GM10266 (cell line): ENCODE measurements around the gene TRIM27.
"Not testable (repeated sequence)": the region's sequence is repeated elsewhere in the genome, so short reads cannot be mapped to it uniquely, and the experiment has no call there.

Experiments
- DNase-seq: peaks from one replicate; pipeline ENCODE4 v3.0.0; 2012; ENCODE audit errors: extremely low spot score
- TF ChIP-seq, protein P1 (sequence below): IDR thresholded peaks from 2 replicates; pipeline ENCODE4 v1.5.1; 2012; ENCODE audit warnings: mild to moderate bottlenecking, low read depth; ENCODE audit not compliant: control insufficient read depth, insufficient read depth; ENCODE audit errors: missing control alignments

The TRIM27 gene

DNA sequence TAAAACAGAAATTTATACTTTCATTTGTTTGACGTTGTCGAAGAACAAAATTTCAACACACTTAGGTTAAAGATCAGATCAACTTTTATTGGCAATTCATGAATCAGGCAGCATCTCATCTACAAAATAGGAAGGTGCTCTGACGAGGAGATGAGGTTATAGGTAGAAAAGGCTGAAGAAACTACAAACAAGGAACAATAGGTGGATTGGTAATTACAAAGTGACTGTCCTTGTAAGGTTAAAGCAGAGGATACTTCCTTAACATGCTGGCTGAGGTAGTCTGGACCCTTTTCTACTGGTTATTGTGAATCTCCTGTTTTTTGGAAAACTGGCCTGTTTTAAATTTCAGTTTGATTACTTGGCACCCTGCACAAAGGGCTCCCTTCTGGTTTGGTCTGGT, 32.5 kb upstream of the TRIM27 start:
- peak; percentile 5 for DNase-seq
- TF ChIP-seq, protein P1, sequence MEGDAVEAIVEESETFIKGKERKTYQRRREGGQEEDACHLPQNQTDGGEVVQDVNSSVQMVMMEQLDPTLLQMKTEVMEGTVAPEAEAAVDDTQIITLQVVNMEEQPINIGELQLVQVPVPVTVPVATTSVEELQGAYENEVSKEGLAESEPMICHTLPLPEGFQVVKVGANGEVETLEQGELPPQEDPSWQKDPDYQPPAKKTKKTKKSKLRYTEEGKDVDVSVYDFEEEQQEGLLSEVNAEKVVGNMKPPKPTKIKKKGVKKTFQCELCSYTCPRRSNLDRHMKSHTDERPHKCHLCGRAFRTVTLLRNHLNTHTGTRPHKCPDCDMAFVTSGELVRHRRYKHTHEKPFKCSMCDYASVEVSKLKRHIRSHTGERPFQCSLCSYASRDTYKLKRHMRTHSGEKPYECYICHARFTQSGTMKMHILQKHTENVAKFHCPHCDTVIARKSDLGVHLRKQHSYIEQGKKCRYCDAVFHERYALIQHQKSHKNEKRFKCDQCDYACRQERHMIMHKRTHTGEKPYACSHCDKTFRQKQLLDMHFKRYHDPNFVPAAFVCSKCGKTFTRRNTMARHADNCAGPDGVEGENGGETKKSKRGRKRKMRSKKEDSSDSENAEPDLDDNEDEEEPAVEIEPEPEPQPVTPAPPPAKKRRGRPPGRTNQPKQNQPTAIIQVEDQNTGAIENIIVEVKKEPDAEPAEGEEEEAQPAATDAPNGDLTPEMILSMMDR: no peak

DNA sequence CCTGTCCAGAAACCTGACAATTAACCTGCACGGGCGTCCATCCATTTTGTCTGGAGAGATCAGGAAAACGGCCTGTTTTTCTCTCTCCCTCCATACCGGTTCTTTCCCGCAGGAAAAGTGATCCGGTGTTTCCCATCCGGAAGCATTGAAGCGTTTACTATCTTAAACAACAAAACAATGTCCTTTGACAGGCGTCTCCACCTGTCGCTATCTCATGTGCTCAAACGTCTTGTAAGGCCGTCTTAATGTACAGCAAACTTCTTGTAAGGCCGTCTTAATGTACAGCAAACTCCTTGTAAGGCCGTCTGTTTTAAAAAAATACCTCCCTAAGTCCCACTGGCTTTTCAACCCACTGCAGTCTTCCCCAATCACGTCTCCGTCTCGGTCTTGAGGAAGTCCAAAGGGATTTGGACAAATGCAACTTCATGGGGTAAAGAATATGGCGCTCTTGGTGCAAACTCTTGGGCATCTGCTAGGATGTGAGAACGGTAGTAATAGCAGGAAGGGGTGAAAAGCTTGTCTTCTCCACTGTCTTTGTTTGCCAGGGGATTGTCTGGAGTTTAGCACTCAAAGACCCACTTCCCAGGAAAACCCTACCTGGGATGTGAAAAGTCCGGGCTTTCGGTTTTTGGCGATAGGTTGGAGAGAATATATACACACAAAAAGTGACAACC, 29.9 kb upstream of the TRIM27 start:
- TF ChIP-seq, protein P1: no peak
- no peak for DNase-seq

DNA sequence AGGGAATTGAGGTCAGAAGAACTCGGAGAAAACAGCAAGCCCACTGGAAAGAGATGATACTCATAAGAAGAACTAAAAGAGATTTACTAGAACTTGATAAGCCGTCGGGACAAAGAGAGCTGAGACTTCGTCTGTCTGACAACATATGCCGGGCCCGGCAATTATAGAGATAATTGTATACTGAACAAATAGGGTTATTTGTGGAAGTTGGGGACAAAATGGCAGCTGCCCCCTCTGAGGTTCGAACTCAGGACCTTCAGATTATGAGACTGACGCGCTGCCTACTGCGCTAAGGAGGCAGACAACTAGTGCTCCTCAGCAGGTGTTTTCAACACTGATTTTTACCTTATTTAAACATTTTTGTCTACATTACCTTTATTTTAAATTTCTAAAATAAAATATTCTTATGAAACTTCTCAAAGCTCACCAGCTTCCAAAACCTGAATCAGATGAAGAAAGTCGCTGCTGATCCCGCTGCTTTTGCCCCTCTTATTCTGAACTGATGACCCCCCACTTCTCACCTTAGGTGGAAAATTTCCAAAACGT, 29.3 kb upstream of the TRIM27 start:
- peak; percentile 79 for DNase-seq
- TF ChIP-seq, protein P1: no peak

DNA sequence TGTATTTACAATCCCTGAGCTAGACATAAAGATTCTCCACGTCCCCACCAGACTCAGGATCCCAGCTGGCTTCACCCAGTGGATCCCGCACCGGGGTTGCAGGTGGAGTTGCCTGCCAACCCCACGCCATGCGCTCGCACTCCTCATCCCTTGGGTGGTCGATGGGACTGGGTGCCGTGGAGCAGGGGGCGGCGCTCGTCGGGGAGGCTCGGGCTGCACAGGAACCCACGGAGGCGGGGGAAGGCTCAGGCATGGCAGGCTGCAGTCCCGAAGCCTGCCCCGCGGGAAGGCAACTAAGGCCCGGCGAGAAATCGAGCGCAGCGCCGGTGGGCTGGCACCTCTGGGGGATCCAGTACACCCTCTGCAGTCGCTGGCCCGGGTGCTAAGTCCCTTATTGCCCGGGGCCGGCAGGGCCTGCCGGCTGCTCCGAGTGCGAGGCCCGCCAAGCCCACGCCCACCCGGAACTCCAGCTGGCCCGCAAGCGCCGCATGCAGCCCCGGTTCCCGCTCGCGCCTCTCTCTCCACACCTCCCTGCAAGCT, 25.9 kb upstream of the TRIM27 start:
- not testable (repeated sequence) for DNase-seq

DNA sequence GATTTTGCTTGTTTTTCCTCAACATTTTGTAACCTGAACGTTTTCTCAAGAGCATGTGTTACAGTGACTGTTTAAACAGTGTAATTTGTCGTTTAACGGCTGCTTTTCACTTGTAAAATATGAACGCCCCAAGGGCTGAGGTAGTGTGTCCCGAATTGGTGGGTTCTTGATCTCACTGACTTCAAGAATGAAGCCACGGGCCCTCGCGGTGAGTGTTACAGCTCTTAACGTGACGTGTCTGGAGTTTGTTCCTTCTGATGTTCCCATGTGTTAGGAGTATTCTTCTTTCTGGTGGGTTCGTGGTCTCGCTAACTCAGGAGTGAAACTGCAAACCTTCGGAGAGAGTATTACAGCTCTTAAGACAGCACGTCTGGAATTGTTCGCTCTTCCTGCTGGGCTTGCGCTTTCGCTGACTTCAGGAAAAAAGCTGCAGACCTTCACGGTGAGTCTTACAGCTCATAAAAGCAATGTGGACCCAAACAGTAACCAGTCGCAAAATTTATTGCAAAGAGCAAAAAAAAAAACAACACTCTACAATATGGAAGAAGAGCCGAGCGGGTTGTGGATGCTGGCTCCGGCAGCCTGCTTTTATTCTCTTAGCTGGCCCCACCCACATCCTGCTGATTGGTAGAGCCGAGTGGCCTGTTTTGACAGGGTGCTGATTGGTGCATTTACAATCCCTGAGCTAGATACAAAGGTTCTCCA, 25.1 kb upstream of the TRIM27 start:
- TF ChIP-seq, protein P1: no peak
- DNase-seq: no peak

DNA sequence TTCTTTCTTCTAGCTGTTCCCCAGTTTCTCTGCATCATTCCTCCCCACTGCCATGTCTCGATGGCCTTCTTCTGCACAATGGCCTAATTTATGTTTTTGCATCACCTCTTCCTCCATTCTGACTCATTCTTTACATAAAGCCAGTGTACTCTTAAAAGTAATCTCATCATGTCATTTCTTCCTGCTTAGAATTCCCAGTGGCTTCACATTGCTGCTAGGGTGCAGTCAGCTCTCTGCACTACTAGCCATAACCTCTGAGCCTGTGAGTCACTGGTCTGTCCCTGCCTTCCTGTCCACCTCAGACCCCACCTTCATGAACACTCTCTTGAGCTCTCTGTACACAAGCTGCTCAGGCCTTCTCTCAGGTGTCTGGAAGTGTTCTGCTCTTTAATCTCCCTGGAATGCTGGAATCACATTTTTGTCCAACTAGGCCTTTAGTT, 24.1 kb upstream of the TRIM27 start:
- TF ChIP-seq, protein P1: no peak
- no peak for DNase-seq

DNA sequence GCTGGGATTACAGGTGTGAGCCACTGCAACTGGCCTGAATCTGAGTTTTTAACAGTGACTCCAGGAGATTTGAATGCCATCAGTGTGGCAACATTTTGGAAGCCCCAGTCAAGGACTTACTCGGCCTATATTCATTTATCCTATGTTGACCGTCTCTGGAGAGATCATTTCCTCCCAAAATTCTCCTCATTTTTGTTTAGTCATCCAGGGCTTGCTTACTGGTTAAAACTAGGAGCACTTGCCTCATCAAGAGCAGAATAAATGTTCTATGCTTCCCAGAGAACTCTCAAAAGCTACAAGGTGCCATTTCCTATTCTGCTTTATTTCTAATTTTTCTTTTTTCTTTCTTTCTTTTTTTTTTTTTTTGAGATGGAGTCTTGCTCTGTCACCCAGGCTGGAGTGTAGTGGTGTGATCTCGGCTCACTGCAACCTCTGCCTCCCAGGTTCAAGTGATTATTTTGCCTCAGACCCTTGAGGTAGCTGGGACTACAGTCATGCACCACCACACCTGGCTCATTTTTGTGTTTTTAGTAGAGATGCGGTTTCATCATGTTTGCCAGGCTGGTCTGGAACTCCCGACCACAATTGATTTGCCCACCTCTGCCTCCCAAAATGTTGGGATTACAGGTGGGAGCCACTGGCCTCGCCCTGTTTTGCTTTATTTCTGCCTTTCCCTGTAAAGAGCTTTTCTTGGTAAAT, 23.4 kb upstream of the TRIM27 start:
- TF ChIP-seq, protein P1: no peak

More for the DNA sequence above, 23.4 kb upstream of the TRIM27 start:
- no peak for DNase-seq
